SU-DHL-6 (cell line): ENCODE measurements around the gene FARS2.

Source experiments
- H2AFZ ChIP-seq: fragments of 200-600 bp; sonication (generic); 2 replicates; pipeline ENCODE4 v1.6.1; 2014; ENCODE audit warnings: low read depth, mild to moderate bottlenecking, moderate library complexity, mixed read lengths, antibody characterized with exemption, low read length; ENCODE audit not compliant: severe bottlenecking
- H3F3A ChIP-seq: fragments of 200-600 bp; shearing (Covaris generic); 2 replicates; pipeline ENCODE4 v1.6.0; 2016; ENCODE audit warnings: antibody characterized with exemption, mild to moderate bottlenecking; ENCODE audit not compliant: insufficient read depth
- H3K27ac ChIP-seq: fragments of 200-600 bp; sonication (generic); 2 replicates; pipeline ENCODE4 v1.5.1; 2016; ENCODE audit warnings: low read depth, mild to moderate bottlenecking, low read length, moderate library complexity, mixed read lengths
- H3K27me3 ChIP-seq: fragments of 200-600 bp; sonication (generic), shearing (Covaris generic); 2 replicates; pipeline ENCODE4 v1.6.0; 2014; ENCODE audit warnings: mild to moderate bottlenecking, low read length
- H3K36me3 ChIP-seq: fragments of 200-600 bp; sonication (generic); 2 replicates; pipeline ENCODE4 v1.6.1; 2014; ENCODE audit warnings: mild to moderate bottlenecking, low read length, mixed read lengths
- H3K4me2 ChIP-seq: fragments of 300-600, 200-600 bp; shearing (Covaris generic), sonication (generic); 2 replicates; pipeline ENCODE4 v1.6.0; 2014; ENCODE audit warnings: low read length, low read depth, mild to moderate bottlenecking; ENCODE audit not compliant: poor library complexity, severe bottlenecking
- H3K4me3 ChIP-seq: fragments of 200-600 bp; sonication (generic); 2 replicates; pipeline ENCODE4 v1.5.1; 2014; ENCODE audit warnings: antibody characterized with exemption, low read length, mild to moderate bottlenecking, mixed read lengths; ENCODE audit not compliant: insufficient read depth, poor library complexity, severe bottlenecking
- H3K79me2 ChIP-seq: fragments of 200-600 bp; sonication (generic); 2 replicates; pipeline ENCODE4 v1.6.1; 2014; ENCODE audit warnings: mild to moderate bottlenecking, low read length, moderate library complexity; ENCODE audit not compliant: insufficient read depth
- H3K9ac ChIP-seq: fragments of 200-600 bp; sonication (generic); 2 replicates; pipeline ENCODE4 v1.7.0; 2014; ENCODE audit warnings: mild to moderate bottlenecking, low read length
- H3K9me2 ChIP-seq: fragments of 200-600 bp; sonication (generic); replicated peaks from 2 replicates; pipeline ENCODE4 v1.6.1; 2014; ENCODE audit warnings: low read length; ENCODE audit not compliant: insufficient read depth
- H3K9me3 ChIP-seq: fragments of 200-600 bp; sonication (generic); 2 replicates; pipeline ENCODE4 v1.6.1; 2014; ENCODE audit warnings: low read length, mixed read lengths; ENCODE audit not compliant: insufficient read depth
- H4K20me1 ChIP-seq: fragments of 200-600 bp; sonication (generic); 2 replicates; pipeline ENCODE4 v1.6.1; 2014; ENCODE audit warnings: low read depth, mild to moderate bottlenecking, antibody characterized with exemption, low read length, moderate library complexity, mixed read lengths
- EZH2phosphoT487 ChIP-seq: fragments of 200-600 bp; sonication (generic), shearing (Covaris generic); conservative IDR thresholded peaks from 2 replicates; pipeline ENCODE4 v1.6.1; 2018; ENCODE audit warnings: mild to moderate bottlenecking, antibody characterized with exemption, low read length, moderate library complexity, mixed read lengths
- TF ChIP-seq, protein P1 (sequence below): fragments of 200-600 bp; sonication (generic); IDR thresholded peaks from one replicate; pipeline ENCODE4 v1.5.1; 2017; ENCODE audit warnings: antibody characterized with exemption, mild to moderate bottlenecking, low read length, moderate library complexity; ENCODE audit not compliant: insufficient read depth, poor library complexity, severe bottlenecking

FARS2 gene

DNA sequence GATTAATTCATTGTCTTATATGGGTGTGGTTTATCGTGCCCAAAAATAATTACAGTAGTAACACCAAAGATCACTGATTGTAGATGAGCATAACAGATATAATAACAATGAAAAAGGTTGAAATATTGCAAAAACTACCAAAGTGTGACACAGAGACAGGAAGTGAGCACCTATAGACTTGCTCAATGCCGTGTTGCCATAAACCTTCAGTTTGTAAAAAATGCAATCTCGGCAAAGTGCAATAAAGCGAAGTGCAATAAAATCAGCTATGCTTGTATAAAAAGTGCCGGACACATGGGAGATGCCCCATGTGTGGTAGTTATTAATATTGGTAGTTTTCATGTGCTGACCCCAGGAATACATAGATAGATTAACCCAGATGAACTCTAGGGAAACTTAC, 552.8 kb downstream of the FARS2 start:
- no peaks in the 10 kb centered on the region for H3K9me3 ChIP-seq
- no peak overlapping the region for H3K27ac ChIP-seq
- TF ChIP-seq, protein P1, sequence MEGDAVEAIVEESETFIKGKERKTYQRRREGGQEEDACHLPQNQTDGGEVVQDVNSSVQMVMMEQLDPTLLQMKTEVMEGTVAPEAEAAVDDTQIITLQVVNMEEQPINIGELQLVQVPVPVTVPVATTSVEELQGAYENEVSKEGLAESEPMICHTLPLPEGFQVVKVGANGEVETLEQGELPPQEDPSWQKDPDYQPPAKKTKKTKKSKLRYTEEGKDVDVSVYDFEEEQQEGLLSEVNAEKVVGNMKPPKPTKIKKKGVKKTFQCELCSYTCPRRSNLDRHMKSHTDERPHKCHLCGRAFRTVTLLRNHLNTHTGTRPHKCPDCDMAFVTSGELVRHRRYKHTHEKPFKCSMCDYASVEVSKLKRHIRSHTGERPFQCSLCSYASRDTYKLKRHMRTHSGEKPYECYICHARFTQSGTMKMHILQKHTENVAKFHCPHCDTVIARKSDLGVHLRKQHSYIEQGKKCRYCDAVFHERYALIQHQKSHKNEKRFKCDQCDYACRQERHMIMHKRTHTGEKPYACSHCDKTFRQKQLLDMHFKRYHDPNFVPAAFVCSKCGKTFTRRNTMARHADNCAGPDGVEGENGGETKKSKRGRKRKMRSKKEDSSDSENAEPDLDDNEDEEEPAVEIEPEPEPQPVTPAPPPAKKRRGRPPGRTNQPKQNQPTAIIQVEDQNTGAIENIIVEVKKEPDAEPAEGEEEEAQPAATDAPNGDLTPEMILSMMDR = no peak
- TF ChIP-seq EZH2phosphoT487 = no peak
- H3K27me3 ChIP-seq = no peaks in the 10 kb centered on the region
- no peak overlapping the region for H3K9ac ChIP-seq
- no peaks in the 10 kb centered on the region for H3K9me2 ChIP-seq
- H2AFZ ChIP-seq = no peak overlapping the region
- no peaks in the 10 kb centered on the region for H4K20me1 ChIP-seq
- no peaks in the 10 kb centered on the region for H3F3A ChIP-seq
- no peaks in the 10 kb centered on the region for H3K79me2 ChIP-seq
- H3K4me2 ChIP-seq = no peak overlapping the region
- H3K4me3 ChIP-seq = no peak overlapping the region
- H3K36me3 ChIP-seq = no peaks in the 10 kb centered on the region

DNA sequence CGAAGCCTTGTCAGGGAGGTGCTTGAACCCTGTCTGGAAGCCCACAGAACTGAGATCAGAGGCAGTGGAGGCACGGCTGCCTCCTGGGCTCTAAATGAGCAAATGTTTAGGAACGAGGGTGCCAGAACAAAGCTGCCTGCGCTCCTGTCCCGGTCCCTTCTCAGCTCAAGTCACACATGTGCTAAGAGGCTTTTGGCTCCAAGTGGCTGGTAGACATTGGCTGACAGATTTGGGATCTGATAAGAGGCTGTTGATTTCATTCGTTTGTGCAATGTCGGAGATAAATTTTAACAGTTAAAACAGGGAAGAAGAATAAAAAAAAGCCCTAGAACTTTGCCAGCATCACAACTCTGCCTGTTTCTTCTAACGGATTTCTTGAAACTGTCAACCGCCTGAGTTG, 553.6 kb downstream of the FARS2 start:
- TF ChIP-seq, protein P1 = no peak
- no peaks in the 10 kb centered on the region for H3K27me3 ChIP-seq
- no peaks in the 10 kb centered on the region for H3K36me3 ChIP-seq
- no peak overlapping the region for H3K4me3 ChIP-seq
- no peak overlapping the region for H3K9ac ChIP-seq
- no peak overlapping the region for H3K4me2 ChIP-seq
- no peak overlapping the region for H3K27ac ChIP-seq
- H3K79me2 ChIP-seq = no peaks in the 10 kb centered on the region
- no peaks in the 10 kb centered on the region for H4K20me1 ChIP-seq
- no peaks in the 10 kb centered on the region for H3K9me2 ChIP-seq
- H3K9me3 ChIP-seq = no peaks in the 10 kb centered on the region
- no peak overlapping the region for H2AFZ ChIP-seq
- H3F3A ChIP-seq = no peaks in the 10 kb centered on the region

DNA sequence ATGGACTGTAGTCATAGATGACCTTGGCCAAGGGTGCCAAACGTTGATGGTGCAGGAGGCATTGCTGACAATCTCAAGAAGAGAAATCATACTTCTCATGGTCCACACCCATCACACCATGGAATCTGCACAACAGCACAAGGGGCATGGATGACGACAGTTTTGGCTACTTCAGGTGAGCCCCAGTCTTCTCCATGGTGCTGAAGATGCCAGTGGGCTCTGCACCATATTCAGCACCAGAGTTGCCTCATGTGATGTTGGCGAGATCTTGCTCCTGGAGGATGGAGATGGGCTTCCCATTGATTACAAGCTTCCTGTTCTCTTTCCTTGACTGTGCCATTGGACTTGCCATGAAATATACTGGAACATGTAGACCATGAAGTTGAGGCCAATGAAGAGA, 556.6 kb downstream of the FARS2 start:
- Histone ChIP-seq H3K27ac (no peak overlapping the region), H3K27me3 (no peaks in the 10 kb centered on the region), H3K9me2 (no peaks in the 10 kb centered on the region), H3K9ac (no peak overlapping the region), H3K9me3 (no peaks in the 10 kb centered on the region), H3K4me3 (no peak overlapping the region), H3K79me2 (no peaks in the 10 kb centered on the region), H3K4me2 (no peak overlapping the region), H3K36me3 (no peaks in the 10 kb centered on the region), H2AFZ (no peak overlapping the region), H4K20me1 (no peaks in the 10 kb centered on the region), H3F3A (no peaks in the 10 kb centered on the region)
- no peak for TF ChIP-seq EZH2phosphoT487
- TF ChIP-seq, protein P1 = no peak

DNA sequence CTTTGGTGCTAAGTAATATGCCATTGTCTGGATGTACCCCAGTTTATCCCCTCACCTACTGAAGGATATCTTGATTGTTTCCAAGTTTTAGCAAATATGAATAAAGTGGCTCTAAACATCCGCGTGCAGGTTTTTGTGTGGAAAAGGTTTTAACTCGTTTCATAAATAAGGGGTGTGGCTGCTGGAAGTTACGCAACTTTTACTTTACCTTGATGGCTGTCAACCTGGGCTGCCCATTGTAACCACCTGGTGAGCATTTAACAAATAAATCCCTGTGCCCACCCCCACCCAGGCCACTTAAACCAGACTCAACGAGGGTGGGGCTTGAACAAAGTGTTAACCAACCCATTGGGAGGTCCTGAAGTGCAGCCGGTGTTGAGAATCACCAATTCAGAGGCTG, 557.6 kb downstream of the FARS2 start:
- Histone ChIP-seq H3K9me3 (no peaks in the 10 kb centered on the region), H3K27ac (no peak overlapping the region), H3K9ac (no peak overlapping the region), H2AFZ (no peak overlapping the region), H3K4me2 (no peak overlapping the region), H3F3A (no peaks in the 10 kb centered on the region), H3K79me2 (no peaks in the 10 kb centered on the region), H3K9me2 (no peaks in the 10 kb centered on the region), H4K20me1 (no peaks in the 10 kb centered on the region), H3K27me3 (no peaks in the 10 kb centered on the region), H3K4me3 (no peak overlapping the region), H3K36me3 (no peaks in the 10 kb centered on the region)
- TF ChIP-seq EZH2phosphoT487 = no peak
- TF ChIP-seq, protein P1 = no peak
